ENCODE data around the gene IGF2BP1.
"Not testable (repeated sequence)": the region's sequence is repeated elsewhere in the genome, so short reads cannot be mapped to it uniquely, and the experiment has no call there.

IGF2BP1 gene

DNA sequence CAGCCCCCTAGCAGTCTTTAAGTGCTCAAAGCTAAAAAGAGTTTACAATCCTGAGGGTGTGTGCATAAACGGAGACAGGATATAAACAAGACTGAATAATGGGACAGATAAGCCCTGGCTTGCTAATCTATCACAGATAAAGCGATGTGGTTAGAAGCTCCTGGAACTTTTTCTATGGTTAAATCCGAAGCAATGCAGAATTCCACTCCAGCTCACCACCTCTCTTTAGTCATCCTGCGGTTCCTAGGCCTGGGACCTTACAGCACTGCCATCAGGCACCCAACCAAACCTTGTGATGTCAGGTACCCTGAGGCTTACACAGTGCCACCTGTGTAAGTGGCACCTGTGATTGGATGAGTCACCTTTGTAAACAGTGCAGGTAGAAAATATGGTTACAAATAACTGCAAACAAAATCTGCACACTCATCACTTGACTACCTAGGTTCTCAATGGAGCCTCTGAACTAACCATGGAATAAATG, 103.9 kb downstream of the IGF2BP1 start:
- DNase-seq (ENCODE audit: low read depth in 1 of 2, low spot score in 1 of 2), result no peak
- Histone ChIP-seq H3K27ac (replicated peaks) (no peak overlapping the region), H3K4me3 (replicated peaks; ENCODE audit: insufficient read depth, low read length) (no peak overlapping the region), H3K27me3 (ENCODE audit: insufficient read depth, poor library complexity, severe bottlenecking) (no peaks in the 10 kb centered on the region)
- TF ChIP-seq SPI1 (IDR thresholded peaks at IDR 0.05; ENCODE audit: borderline replicate concordance, low read depth), result no peak
- no peak for TF ChIP-seq GABPA (IDR thresholded peaks at IDR 0.05; ENCODE audit: low read depth)
- TF ChIP-seq POLR2AphosphoS5 (IDR thresholded peaks at IDR 0.05; ENCODE audit: low read depth), result no peak
- TF ChIP-seq, protein P1, sequence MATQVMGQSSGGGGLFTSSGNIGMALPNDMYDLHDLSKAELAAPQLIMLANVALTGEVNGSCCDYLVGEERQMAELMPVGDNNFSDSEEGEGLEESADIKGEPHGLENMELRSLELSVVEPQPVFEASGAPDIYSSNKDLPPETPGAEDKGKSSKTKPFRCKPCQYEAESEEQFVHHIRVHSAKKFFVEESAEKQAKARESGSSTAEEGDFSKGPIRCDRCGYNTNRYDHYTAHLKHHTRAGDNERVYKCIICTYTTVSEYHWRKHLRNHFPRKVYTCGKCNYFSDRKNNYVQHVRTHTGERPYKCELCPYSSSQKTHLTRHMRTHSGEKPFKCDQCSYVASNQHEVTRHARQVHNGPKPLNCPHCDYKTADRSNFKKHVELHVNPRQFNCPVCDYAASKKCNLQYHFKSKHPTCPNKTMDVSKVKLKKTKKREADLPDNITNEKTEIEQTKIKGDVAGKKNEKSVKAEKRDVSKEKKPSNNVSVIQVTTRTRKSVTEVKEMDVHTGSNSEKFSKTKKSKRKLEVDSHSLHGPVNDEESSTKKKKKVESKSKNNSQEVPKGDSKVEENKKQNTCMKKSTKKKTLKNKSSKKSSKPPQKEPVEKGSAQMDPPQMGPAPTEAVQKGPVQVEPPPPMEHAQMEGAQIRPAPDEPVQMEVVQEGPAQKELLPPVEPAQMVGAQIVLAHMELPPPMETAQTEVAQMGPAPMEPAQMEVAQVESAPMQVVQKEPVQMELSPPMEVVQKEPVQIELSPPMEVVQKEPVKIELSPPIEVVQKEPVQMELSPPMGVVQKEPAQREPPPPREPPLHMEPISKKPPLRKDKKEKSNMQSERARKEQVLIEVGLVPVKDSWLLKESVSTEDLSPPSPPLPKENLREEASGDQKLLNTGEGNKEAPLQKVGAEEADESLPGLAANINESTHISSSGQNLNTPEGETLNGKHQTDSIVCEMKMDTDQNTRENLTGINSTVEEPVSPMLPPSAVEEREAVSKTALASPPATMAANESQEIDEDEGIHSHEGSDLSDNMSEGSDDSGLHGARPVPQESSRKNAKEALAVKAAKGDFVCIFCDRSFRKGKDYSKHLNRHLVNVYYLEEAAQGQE (IDR thresholded peaks at IDR 0.05; ENCODE audit: insufficient replicate concordance, low read depth), result no peak
- TF ChIP-seq, protein P2, sequence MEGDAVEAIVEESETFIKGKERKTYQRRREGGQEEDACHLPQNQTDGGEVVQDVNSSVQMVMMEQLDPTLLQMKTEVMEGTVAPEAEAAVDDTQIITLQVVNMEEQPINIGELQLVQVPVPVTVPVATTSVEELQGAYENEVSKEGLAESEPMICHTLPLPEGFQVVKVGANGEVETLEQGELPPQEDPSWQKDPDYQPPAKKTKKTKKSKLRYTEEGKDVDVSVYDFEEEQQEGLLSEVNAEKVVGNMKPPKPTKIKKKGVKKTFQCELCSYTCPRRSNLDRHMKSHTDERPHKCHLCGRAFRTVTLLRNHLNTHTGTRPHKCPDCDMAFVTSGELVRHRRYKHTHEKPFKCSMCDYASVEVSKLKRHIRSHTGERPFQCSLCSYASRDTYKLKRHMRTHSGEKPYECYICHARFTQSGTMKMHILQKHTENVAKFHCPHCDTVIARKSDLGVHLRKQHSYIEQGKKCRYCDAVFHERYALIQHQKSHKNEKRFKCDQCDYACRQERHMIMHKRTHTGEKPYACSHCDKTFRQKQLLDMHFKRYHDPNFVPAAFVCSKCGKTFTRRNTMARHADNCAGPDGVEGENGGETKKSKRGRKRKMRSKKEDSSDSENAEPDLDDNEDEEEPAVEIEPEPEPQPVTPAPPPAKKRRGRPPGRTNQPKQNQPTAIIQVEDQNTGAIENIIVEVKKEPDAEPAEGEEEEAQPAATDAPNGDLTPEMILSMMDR (IDR thresholded peaks at IDR 0.05; ENCODE audit: insufficient read depth, low read length), result no peak

DNA sequence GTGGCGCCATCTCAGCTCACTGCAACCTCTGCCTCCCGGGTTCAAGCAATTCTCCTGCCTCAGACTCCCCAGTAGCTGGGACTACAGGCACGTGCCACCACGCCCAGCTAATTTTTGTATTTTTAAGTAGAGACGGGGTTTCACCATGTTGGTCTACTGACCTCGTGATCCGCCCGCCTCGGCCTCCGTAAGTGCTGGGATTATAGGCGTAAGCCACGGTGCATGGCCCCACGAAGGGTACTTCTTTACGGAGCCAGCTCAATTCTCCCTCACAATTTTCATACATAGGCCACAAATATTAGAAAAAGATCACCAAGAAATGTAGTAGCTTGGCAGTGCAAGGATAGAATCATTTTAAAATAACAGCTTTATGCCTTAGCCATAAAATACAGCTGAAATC, 106.2 kb downstream of the IGF2BP1 start:
- not testable (repeated sequence) for H3K4me3 ChIP-seq (replicated peaks; ENCODE audit: insufficient read depth, low read length); DNase-seq (ENCODE audit: low read depth in 1 of 2, low spot score in 1 of 2); H3K27me3 ChIP-seq (ENCODE audit: insufficient read depth, poor library complexity, severe bottlenecking); H3K27ac ChIP-seq (replicated peaks)

DNA sequence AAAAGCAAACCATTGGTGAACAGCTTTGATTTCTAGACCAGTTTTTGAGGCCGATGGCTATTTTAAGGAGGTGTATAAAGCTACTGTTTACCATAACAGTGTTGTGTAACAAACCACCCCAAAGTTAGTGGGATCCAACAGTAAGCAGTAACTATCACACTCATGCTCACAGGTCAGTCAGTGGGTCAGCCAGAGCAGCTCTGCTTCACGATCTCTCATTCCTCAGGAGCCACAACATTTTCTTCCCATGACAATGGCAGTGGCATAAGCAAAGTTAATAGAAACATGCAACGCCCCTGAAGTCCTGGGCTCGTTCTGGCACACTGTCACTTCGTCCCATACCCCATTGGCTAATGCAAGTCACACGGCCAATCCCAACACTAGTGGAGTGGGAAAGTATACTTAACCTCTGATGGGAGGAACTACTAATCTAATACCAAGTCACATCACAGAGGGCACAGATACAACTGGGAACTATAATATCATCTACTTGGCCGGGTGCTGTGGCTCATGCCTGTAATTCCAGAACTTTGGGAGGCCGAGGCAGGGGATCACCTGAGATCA, 107.4 kb downstream of the IGF2BP1 start:
- DNase-seq (ENCODE audit: low read depth in 1 of 2, low spot score in 1 of 2), result no peak
- no peak overlapping the region for H3K27ac ChIP-seq (replicated peaks)
- H3K4me3 ChIP-seq (replicated peaks; ENCODE audit: insufficient read depth, low read length), result no peak overlapping the region
- no peaks in the 10 kb centered on the region for H3K27me3 ChIP-seq (ENCODE audit: insufficient read depth, poor library complexity, severe bottlenecking)
- no peak for TF ChIP-seq SPI1 (IDR thresholded peaks at IDR 0.05; ENCODE audit: borderline replicate concordance, low read depth)
- TF ChIP-seq POLR2AphosphoS5 (IDR thresholded peaks at IDR 0.05; ENCODE audit: low read depth), result no peak
- TF ChIP-seq, protein P1 (IDR thresholded peaks at IDR 0.05; ENCODE audit: insufficient replicate concordance, low read depth), result no peak
- TF ChIP-seq, protein P2 (IDR thresholded peaks at IDR 0.05; ENCODE audit: insufficient read depth, low read length), result no peak
- no peak for TF ChIP-seq GABPA (IDR thresholded peaks at IDR 0.05; ENCODE audit: low read depth)

All from HL-60 (cell line).